Iris pigment epithelial cell (primary cell): ENCODE measurements around the gene REEP3.

Experiments used
- DNase-seq: peaks from one replicate; pipeline ENCODE4 v3.0.0-alpha.2; 2011; ENCODE audit warnings: low read depth

Gene REEP3

DNA sequence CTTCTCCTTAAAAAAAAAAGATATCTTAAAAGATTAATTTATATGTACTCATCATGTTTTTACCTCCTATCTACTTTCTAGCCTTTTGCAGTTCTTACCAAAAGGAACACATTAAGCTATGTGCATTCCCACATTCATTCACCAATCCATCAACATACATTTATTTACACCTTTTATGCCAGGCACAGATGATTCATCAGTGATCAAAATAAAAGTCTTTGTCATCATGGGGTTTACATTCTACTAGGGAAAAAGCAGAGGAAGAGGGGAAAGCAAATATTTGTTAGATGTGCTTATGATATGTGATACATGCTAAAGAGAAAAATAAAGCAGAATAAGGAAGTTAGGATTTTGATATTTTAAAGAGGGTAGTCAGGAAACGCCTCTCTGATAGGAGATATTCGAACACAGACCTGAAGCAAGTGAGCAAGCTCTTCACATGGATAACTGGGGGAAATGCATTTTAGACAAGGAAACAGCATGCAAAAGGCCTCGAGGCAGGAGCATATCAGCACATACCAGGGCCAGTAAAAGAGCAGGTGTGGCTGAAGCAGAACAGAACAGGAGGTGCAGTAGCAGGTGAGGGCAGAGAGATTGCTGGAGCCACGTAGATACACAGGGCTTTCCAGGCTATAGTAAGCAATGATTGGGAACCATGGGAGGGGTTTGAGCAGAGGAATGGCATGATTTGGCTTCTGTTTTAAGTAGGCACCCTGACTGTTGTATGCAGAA lies 67.4 kb downstream of the REEP3 start:
- DNase-seq: peak; percentile 62

DNA sequence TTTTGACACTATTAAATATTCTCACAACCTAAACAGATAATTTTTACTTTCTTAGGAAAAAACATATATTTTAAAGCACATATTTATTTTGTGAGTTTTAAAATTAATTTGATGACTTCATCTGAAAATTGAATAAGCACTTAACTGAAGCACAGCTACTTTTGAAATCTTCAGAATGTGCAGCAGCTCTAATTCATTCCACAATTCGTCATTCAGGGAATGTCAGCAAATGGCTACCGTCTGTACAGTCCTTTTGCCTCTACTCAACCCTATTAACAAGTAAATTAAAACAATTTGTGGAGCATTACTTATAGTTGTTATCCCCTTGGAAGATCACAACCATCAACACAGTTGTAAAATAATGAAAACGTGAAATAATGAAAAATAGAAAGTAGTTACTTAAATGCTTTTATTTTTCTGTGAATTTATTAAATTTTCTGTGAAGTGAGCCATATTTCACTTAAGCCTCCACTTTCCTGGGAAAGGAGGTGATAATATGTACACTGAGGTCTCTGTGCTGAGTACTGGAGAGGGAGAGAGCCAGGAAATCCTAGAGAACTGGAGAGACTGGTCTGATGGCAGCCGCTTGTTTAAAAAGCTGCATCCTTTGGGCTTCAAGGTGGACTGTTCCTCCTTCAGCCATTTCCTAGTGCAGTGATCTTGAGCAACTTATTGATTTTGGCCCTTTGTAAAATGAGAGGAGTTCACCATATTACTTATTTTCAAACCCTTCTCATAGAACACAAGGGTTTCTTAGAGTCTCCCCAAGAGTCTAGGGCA lies 70.6 kb downstream of the REEP3 start:
- DNase-seq: no peak

DNA sequence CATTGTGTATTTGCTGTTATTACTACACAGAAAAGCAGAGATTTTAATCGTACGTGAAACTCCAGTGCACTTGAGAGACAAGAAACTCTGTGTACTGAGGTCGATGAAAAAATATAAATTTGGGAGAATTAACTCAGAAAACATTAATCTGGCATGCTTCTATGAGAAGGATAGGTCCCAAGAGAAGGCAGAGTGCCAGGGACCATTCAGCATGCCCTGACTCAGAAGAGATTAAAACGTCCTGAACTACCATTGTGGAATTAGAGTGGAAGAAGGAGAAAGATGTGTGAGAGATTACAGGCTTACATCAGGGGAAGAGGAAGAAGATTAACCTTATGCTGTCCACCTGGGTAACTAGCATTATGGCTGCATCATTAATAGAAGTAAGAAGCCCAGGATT lies 72.4 kb downstream of the REEP3 start:
- DNase-seq: peak; percentile 42

DNA sequence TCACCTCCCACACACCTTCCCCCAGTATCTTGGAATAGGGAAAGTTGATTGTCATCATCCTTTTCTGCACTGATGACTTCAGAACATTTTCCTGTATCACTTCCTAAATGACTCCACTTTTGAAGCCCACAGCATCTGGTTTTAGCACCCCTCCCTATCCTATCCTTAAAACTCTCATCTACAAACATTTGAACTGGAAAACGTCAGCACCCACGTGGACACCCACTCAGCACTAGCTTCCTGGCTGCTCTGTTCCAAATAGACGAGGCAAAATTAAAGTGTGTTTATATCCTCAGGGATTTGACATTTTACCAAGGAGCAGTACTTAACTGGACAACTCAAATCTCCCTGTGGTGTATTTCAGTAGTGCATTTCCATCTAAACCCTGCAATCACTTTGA lies 73.9 kb downstream of the REEP3 start:
- DNase-seq: no peak

DNA sequence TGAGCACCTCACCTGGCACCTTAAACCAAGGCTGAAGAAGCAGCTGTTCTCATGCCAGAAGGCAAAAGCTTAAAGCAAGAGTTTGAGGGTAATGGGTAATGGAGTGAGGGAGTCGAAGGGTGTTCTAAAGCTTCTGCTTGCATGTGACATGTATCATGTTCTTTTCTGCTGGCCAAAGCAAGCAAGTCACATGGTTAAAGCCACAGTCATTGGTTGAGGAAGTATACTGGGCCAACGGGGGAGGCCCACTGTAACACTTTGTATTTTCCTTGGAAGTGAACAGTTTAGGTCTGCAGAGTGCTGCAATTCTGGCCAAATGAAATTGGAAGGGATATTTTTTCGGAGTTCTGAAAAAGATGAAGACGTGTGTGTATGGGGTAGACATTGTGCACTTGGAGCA lies 75.7 kb downstream of the REEP3 start:
- no peak for DNase-seq

DNA sequence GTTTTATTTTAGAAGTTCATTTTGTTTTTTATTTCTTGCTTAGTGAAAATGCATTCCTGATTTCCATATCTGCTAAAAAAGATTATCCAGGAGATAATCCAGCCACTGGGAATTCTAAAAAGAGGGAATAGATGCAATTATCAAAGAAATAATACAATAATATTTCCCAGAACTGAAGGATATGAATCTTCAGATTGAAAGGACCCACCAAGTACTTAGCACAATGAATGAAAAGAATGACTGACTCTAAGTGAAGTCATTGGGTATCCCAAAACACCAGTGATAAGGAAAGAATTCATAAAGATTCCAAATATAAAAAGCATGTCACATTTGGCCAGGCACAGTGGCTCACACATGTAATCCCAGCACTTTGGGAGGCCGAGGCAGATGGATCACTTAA lies 79.3 kb downstream of the REEP3 start:
- DNase-seq: no peak

DNA sequence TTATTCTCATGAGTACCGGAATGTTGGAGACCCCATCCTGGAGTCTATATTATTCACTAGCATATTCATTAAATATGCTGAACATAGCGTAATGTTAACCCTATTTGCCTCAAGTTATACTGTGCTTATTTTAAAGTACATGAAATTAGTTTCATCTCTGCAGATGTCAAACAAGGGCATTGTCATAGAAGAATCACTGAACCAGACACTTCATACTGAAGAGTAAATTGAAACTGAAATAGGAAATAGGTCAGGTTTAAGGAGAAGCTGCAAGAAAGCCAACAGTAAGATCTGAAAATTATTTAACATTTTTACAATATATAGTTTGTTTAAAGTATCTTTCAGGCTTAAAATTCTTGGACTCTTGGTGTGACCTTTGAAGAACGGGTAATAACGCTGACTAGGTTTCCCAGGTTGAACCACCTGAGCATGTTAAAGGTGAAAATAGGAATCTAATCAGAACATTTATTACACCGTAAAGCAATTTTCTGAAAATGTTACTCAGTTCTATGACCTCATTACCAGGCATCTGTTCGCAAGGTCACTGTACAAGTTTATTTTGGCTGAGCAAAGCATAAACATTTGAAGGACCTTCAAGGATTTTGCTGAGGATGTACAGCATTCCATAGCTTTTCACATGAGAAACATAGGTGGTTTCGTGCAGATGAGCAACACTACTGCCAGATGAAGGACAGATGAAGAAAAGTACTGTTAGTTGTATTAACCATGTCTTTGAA lies 82.7 kb downstream of the REEP3 start:
- peak; percentile 95 for DNase-seq

DNA sequence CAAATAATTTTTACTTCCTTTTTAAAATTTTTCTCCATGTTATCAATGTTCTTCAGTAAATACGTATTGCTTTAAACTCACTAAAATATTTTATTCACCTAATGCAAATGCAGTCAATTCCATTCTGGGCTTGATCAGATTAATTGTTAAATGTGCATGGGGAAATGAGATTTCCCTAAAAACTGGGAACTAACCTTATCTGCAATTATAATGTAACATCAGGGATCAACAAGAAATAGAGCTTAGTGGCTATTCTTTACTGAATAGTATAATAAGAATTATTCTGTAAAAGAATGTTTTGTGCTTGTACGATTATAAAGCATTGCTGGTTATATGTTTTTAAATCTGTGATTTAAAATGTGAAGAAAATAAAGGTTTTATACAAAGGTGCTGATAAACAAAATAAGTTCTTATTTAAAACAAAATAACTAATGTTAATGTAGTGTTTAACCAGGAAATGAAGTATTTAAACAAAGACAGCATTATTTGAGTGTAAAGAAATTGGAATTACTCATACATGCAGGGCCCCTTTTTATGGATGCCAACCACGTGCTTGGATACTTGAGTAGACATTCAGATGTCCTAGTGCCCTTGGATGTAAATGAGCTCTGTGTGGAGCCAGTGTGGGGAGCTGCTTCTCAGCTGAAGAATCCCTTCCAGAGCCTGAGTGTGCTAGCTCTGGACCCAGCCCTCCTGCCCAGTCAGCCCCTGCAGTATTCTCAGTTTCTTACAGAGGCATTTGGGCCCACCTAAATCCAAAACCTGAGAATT lies 84.2 kb downstream of the REEP3 start:
- DNase-seq: peak; percentile 16

DNA sequence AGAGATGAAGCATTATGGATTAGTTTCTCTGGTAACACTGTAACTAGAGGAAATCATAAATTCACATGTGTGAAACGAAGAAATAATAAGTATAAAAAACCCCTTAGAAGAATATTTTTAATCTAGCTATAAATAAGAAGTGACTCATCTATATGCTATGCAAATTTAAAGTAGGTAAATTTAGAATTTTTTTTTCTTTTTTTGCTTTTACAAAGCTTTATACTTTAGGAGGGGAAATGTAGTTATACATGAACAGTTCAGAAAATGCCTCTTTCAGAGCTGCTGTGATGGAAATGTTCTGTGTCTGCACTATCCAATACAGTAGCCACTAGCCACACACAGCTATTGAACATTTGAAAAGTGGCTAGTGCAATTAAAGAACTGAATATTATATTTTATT lies 87.3 kb downstream of the REEP3 start:
- no peak for DNase-seq

DNA sequence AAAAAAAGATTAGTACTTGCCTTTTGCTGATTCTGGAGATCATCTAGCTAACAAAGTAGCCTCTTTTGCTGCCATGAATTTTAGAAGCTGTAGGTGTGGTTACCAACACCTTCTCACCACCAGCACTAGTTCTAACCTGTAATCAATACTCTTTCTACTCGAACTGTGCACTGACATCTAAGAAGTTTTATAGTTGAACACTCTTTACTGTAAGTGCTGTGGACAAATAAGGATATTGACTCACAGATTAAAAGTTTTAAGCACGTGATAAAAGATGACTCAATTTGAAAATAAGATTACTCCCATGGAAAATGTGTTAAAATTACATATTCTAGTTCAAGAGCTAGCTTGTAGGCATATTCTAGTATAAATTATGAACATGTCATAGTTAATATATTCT lies 89.9 kb downstream of the REEP3 start:
- peak; percentile 38 for DNase-seq

DNA sequence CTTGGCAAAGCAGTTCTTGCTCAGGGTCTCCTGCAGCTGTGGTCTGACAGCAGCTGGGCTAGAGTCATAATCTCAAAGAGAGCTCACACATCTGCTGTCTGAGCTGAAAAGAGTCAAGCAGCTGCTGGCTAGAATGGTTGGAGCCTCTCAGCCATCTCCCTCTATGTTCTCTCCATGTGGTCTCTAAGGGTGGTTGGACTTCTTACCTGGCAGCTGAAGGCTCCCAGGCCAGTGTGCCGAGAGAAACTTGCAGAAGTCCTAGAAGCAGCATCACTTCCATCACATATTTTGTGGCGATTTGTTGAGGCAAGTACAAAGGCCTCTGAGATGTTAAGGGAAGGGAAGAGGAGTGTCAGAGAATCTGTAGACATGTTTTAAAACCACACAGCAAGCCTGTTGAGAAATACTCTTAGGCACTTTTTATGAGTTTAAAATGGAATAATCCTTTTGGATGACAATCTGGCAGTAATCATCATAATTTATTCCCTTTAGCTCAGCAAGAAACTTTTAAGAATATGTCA lies 93.2 kb downstream of the REEP3 start:
- DNase-seq: peak; percentile 50

DNA sequence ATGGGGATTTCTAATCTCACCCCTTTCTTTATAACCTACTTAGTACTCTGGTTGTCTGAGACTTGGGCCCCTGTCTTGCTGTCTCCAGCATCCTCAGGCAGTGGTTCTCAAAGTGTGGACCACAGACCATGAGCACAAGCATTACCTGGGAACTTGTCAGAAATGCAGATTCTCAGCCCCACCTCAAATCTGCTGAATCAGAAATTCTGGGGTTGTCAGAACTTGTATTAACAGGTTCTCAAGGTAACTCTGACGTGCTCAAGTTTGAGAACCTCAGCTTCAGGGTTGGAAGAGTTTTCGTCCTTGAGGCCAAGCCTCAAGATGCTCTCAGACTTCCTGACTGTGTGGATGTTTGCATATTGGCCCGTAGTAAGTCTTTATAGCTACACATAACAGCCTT lies 97.4 kb downstream of the REEP3 start:
- DNase-seq: no peak

DNA sequence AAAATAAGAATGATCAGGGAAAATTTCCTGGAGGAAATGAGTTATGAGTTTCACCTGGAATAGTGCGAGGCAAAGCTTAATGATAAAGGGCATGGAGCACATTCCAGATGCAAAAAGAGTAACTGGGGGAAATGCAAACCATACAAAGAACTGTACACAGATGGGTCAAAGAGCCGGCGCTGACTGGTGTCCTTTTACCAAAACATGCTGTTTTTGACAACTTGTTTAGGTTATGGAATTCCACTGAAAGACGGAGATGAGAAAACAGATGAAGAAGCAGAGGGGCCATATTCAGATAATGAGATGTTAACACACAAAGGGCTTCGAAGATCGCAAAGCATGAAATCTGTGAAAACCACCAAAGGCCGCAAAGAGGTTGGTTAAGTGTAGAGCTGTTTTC lies 98.2 kb downstream of the REEP3 start:
- DNase-seq: no peak

DNA sequence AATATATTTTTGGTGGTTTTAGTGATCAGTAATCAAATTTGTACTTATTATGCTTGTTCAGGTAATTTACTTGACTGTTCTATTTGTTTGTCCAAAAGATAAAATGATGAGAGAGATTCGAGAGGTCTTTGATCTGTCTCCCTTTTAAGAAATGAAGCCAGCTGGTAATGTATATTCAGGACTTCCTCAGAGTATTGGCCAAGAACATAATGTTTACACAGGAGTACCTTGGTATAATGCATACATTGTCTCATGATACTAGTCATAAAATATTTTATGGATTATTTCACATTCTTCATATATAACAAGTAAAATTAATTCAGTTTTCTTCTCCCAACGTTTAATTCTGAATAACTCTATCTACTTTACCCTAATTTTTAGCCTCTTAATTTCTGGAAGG lies 100.9 kb downstream of the REEP3 start:
- no peak for DNase-seq

DNA sequence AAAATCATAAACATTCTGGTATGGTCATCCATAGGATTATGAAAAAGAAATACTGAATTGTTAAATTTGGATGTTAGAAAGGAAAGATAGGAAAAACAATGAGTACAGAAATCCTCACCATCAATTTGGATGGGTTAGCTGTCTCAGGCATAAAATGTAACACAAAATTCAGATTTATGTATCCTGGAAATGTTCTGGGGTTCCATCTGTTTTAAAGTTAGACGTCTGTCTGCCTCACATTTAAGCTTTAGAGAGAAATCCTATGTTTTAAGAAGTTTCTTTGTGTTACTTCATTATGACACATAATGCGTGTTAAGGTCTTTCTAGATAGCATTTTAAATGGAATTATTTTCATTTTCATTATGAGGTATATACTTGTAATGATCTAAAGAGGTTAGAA lies 103.5 kb downstream of the REEP3 start:
- no peak for DNase-seq

DNA sequence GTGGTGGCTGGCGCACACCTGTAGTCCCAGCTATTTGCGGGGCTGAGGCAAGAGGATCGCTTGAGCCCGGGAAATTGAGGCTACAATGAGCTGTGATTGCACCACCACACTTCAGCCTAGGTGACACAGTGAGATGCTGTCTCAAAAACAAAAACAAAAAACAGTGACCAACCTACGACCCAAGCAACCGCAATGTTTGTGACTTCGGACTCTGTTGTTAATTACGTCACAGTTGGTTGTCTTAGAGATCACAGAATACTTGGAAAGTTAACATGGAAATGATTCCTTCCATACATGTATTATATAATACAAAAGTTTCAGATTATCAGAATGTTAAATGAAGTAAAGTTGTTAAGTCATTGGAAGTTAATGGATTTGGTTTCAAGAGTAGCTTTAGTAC lies 106.2 kb downstream of the REEP3 start:
- no peak for DNase-seq

DNA sequence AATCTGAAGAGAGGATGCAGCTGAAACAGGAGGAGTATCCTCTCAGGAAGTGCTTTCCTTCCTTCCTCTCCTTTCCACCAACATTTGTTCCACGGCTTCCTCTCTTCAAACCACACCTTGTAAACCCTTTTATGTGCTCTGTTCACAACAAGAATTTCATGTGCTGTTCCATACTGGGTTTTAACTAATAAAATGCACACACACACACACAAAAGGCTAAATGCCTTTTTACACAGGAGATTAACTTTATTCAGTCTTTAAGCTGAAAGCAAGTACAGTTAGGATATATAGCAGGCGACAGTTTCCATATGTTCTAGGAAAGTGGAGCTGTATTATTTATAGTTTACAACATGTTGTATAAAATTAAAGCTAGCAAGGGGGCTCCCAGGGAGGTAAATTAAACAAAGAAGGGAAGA lies 106.7 kb downstream of the REEP3 start:
- DNase-seq: no peak

DNA sequence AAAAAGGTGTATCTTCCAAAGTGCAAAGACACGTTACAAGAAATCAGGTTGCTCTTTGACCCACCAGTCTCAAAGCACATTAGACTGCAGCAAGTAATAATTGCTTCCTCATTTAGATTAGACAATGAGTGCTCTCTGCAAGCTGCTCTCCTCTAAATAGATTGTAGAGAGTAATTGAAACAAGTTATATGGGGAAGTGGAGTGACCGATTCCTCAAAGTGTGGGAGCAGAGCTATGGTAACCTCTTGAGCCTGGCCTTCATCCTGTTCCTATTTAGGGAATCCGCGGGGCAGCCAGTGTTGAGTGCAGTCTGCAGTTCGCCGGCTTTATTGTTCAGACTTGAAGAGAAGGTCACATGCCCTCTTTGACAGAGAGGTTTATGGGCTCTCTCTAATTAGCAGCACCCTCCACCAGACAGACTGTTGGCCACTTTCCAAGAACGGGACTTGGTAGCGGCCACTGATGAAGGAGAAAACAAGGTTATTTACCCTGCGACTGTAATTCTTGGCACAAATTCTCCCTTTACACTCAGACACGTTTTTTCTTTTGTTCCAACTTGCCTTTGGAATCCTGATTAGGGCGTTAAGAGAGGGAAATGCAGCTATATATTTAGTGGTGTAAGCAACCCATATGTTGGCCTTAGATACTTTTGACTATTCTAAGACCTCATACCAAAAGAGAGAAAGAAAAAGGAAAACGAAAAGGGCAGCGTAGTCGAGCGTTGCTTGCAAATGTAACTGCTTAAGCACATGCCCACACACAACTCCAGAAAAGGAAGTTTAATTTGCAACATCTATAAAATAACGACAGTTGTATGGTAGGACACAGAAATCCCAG lies 107.5 kb downstream of the REEP3 start:
- peak; percentile 51 for DNase-seq

DNA sequence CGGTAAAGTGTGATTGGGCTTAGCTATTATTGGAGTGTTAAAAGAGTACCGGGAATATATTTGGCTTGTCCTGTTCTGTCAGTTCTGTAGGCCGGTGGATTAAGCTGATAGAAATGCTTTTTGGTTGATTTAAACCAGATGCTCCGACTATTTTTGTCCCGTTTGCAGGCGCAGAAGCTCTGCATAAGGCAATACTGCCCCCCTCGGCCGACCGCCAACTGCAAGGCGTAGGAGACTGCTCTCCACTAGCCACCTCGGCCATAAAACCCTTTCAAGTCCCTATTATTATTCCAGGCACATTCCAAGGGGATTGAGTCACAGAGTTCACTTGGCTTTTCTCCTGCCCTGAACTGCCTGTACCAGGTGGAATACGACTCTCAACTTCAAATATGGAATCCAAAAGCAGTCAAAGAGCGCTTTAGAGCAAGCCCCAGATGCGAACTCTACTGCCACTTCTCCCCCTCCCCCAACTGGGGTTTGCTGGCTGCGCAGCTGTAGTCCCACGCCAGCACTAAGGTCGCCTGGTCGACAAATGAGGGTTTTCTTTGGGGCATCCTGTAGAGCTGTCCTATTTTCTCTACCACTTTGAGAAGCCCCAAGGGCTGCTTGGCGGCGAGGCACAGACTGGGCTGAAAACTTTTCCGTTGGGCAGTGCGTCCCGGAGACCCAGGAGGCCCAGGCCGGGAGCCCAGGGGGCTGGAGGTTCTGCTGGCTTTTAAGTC lies 108.3 kb downstream of the REEP3 start:
- peak; percentile 99 for DNase-seq
